SK-N-SH (cell line): ENCODE data around the gene MSH4.

Experiments
- CTCF ChIP-seq: fragments of 200-600 bp; sonication (generic); IDR thresholded peaks from 2 replicates; pipeline ENCODE4 v1.6.1; 2017; ENCODE audit warnings: antibody characterized with exemption, mild to moderate bottlenecking, moderate library complexity
- ELF1 ChIP-seq: IDR thresholded peaks from 2 replicates; pipeline ENCODE4 v1.4.0; 2012
- FOXJ3 ChIP-seq: sonication (generic); formaldehyde crosslinking; IDR thresholded peaks from 2 replicates; pipeline ENCODE4 v1.5.1; 2020; ENCODE audit warnings: mild to moderate bottlenecking, missing genetic modification reagents
- MXI1 ChIP-seq: IDR thresholded peaks from 2 replicates; pipeline ENCODE4 v1.6.1; 2012; ENCODE audit warnings: mild to moderate bottlenecking, low read depth, low read length, improper control_type of control experiment
- NRF1 ChIP-seq: IDR thresholded peaks from 2 replicates; pipeline ENCODE4 v1.6.1; 2012; ENCODE audit warnings: low read depth, mild to moderate bottlenecking, low read length
- RFX5 ChIP-seq: IDR thresholded peaks from 2 replicates; pipeline ENCODE4 v1.6.1; 2012; ENCODE audit warnings: mild to moderate bottlenecking, improper control_type of control experiment, low read length
- TCF12 ChIP-seq: IDR thresholded peaks from 2 replicates; pipeline ENCODE4 v1.4.0; 2012

DNA sequence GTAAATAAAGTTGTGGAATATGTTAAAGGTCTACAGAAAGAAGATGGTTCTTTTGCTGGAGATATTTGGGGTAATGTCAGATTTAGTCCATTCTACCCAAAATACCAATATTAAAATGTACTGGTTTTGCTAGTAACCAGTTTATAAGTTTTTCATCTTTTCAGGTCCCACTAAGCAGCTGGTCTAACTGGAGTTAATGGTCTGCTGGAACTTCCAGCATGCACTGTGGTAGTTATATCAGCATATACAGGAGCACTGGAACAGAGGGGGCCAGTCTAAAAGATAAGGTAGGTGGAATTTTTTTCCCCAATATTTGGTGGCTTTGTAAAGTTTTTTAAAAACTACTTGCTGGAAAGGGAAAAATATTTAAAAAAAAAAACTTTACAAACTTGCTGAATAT lies 6.7 kb upstream of the MSH4 start:
- TF ChIP-seq CTCF (no peak), ELF1 (no peak), FOXJ3 (CRISPR knock-in tag) (no peak), NRF1 (no peak), MXI1 (no peak), TCF12 (no peak), RFX5 (no peak)
